Pancreas (tissue), 10 donors: Measurements from ENCODE around the gene CACNA1C. TPM values are rescaled to one million over a fixed set of nuclear protein-coding genes. Genes with fewer than 3 reads are reported as not detected.

ENCODE experiments used
- ATAC-seq, 4 donors: fragments of 200-7000 bp; cut with Tn5 transposase; one replicate each; pipeline versions ENCODE4 v1.8.0 to v1.9.1; 2020; ENCODE audit warnings: mild to moderate bottlenecking in 4 of 4, moderate library complexity in 4 of 4
- DNase-seq, 6 donors: peaks; one replicate each; pipeline ENCODE4 v3.0.0-alpha.2; 2020
- FAIRE-seq: peaks from 2 replicates; lab custom pipeline; 2012; peaks lifted over from hg19 to GRCh38; lab: Jason Lieb, UNC
- H3K27ac ChIP-seq, 4 donors: fragments of 200-600 bp; sonication (generic); 1 replicate in 3 of 4; 2 replicates in 1 of 4; pipeline versions ENCODE4 v1.5.0 to v1.8.0; 2020
- H3K27me3 ChIP-seq, 4 donors: fragments of 200-600 bp; one replicate each; pipeline ENCODE4 v1.8.0; 2021
- H3K36me3 ChIP-seq, 3 donors: fragments of 200-600 bp; sonication (generic) in 1 of 3; one replicate each; pipeline versions ENCODE4 v1.5.0 to v1.8.0; 2020 to 2021
- H3K4me1 ChIP-seq, 3 donors: fragments of 200-600 bp; one replicate each; pipeline ENCODE4 v1.8.0; 2021
- H3K4me3 ChIP-seq, 4 donors: fragments of 200-600 bp; sonication (generic) in 2 of 4; one replicate each; pipeline versions ENCODE4 v1.5.0 to v1.8.0; 2020 to 2021
- H3K9me3 ChIP-seq, 4 donors: fragments of 200-600 bp; one replicate each; pipeline ENCODE4 v1.8.0; 2021
- CTCF ChIP-seq, 4 donors: fragments of 200-600 bp; sonication (generic) in 3 of 4; IDR thresholded peaks; one replicate each; pipeline versions ENCODE4 v1.5.0 to v1.8.0; 2021; ENCODE audit warnings: antibody characterized with exemption in 4 of 4
- WGBS, 2 donors: extraction: QIAGEN DNeasy Blood & Tissue Kit; methylation state at CpG; one replicate each; pipeline ENCODE4 v1.1.7; 2013; 5-methylcytosine and 5-hydroxymethylcytosine counted together
- intact Hi-C, 3 donors: fragments of 100-400 bp; cut with DNase I; formaldehyde crosslinking; loops; one replicate each; pipeline versions ENCODE4 v1.11.1 to v1.14.2; 2022
- polyA plus RNA-seq, 2 donors: library from polyadenylated mRNA; stranded (reverse); fragments of 200-250 nt; gene quantifications; one replicate each; pipeline ENCODE4 v1.2.3, GENCODE V29; 2013
- total RNA-seq, 6 donors: library from RNA; stranded (reverse); fragmentation: NEBNext Ultra II Directional in 4 of 6; extraction: Animal tissue kit (Norgen Biotek cat#: 25700) in 4 of 6; gene quantifications; one replicate each; pipeline versions ENCODE4 v1.2.1 to v1.2.4, GENCODE V29; 2021 to 2023
- donor health status: healthy with polysubstance abuse.
- donor health status: DM: no; HTN: no; CAD: no; lungs with moderate emphysema.
- donor health status: DM: no; HTN: no; CAD: no.
- donor health status: control.
- donor health status: control.
- donor health status: Bipolar disorder and iron deficiency.
- donor health status: DM: yes; HTN: yes; CAD: no.
- donor health status: DM: no; HTN: no; CAD: no.
- donor health status: DM: no; HTN: no; CAD: no.
- donor health status: DM: yes; HTN: yes; CAD: no.

The CACNA1C gene
- total and polyA plus RNA-seq, 8 donors: 1.2 to 3.8 (median 2.3) TPM

DNA sequence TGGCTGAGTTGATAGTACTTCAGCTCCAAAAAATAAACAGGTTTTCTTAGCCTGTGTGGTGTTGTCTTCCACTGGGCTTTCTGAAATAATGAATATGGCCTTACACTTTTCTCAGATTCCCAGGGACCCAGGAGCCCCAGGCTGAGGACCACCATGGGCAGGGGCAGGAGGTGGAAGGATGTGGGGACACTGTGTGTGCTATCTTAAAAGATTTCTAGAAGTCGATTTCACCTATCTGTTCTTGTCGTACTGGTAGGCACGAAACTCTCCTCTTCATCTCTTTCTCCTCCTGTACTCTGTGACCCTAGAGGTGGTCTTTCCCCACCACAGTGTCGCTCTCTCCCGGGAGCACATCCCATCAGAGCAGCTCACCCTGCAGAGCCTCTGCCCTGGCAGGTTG, 634.3 kb downstream of the CACNA1C start:
- intact Hi-C loops: no loop called here
- TF ChIP-seq CTCF (IDR thresholded peaks at IDR 0.05): no peak
- Histone ChIP-seq H3K27ac (no peak overlapping the region), H3K4me3 (no peak overlapping the region), H3K4me1 (no peaks in the 10 kb centered on the region), H3K9me3 (no peaks in the 10 kb centered on the region), H3K36me3 (no peaks in the 10 kb centered on the region), H3K27me3 (no peaks in the 10 kb centered on the region)
- no peak for DNase-seq
- 79 to 85% methylated on average over 5 of the region's 5 CpGs for WGBS, 2 donors
- FAIRE-seq: no peak
- ATAC-seq: no peak

DNA sequence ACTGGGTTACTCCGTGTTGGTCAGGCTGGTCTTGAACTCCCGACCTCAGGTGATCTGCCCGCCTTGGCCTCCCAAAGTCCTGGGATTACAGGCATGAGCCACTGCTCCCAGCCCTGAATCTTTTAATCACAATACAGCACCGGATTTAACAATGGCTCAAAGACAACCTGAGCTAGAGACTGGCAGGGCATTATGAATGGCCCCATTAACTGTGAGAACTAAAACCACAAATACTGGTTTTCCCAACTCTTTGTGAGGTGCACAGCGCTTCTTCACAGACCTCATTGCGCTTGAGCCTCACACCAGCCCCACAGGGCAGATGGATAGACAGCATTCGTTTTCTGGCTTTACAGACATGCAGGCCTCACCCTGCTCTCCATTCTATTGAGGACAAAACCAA, 634.9 kb downstream of the CACNA1C start:
- H3K27ac ChIP-seq: no peak overlapping the region
- no peaks in the 10 kb centered on the region for H3K4me1 ChIP-seq
- no peaks in the 10 kb centered on the region for H3K9me3 ChIP-seq
- H3K4me3 ChIP-seq: no peak overlapping the region
- ATAC-seq: no peak
- no peak for FAIRE-seq
- H3K36me3 ChIP-seq: no peaks in the 10 kb centered on the region
- H3K27me3 ChIP-seq: no peaks in the 10 kb centered on the region
- WGBS, 2 donors: 74 to 83% methylated on average over 7 of the region's 7 CpGs
- DNase-seq: no peak
- intact Hi-C loops: no loop called here
- no peak for TF ChIP-seq CTCF (IDR thresholded peaks at IDR 0.05)

GRCh38 chr12:2688381-2688931, 635.7 kb downstream of the CACNA1C start:
- Histone ChIP-seq H3K27me3 (no peaks in the 10 kb centered on the region), H3K27ac (no peak overlapping the region), H3K4me1 (no peaks in the 10 kb centered on the region), H3K4me3 (no peak overlapping the region), H3K9me3 (no peaks in the 10 kb centered on the region), H3K36me3 (no peaks in the 10 kb centered on the region)
- ATAC-seq (no peak), DNase-seq (no peak), FAIRE-seq (no peak)
- 87 to 91% methylated on average over 18 to 20 of the region's 20 CpGs for WGBS, 2 donors
- intact Hi-C loops: no loop called here
- no peak for TF ChIP-seq CTCF (IDR thresholded peaks at IDR 0.05)

GRCh38 chr12:2689393-2689792, 636.6 kb downstream of the CACNA1C start:
- no peak for DNase-seq
- no peaks in the 10 kb centered on the region for H3K9me3 ChIP-seq
- H3K4me3 ChIP-seq: no peak overlapping the region
- no peaks in the 10 kb centered on the region for H3K4me1 ChIP-seq
- ATAC-seq: no peak
- no peak overlapping the region for H3K27ac ChIP-seq
- no peaks in the 10 kb centered on the region for H3K36me3 ChIP-seq
- intact Hi-C loops: no loop called here
- TF ChIP-seq CTCF (IDR thresholded peaks at IDR 0.05): no peak
- no peak for FAIRE-seq
- no peaks in the 10 kb centered on the region for H3K27me3 ChIP-seq
- 88 to 94% methylated on average over 9 of the region's 9 CpGs for WGBS, 2 donors

DNA sequence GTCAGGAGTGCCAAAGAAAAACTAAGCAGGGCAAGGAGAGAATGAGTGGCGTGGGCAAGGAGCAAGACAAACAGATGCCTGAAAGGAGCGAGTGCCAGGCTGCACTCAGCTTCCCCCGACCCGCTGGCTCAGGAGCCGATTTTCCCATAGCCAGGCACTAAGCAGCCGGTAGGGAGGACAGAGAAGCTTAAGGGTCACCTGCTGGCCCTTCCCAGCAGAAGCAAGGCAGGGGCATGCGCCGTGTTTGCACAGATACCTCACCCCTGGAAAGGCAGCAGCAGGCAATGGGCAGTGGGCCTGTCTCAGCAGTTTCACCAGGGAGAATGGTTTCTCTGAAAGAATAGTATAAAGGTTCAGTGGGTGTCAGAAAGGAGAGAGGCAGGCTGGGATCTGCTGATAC, 637.1 kb downstream of the CACNA1C start:
- DNase-seq: no peak
- Histone ChIP-seq H3K4me3 (no peak overlapping the region), H3K27ac (no peak overlapping the region), H3K4me1 (no peaks in the 10 kb centered on the region), H3K36me3 (no peaks in the 10 kb centered on the region), H3K27me3 (no peaks in the 10 kb centered on the region), H3K9me3 (no peaks in the 10 kb centered on the region)
- intact Hi-C loops: no loop called here
- 70 to 73% methylated on average over 8 of the region's 8 CpGs for WGBS, 2 donors
- FAIRE-seq: no peak
- no peak for ATAC-seq
- TF ChIP-seq CTCF (IDR thresholded peaks at IDR 0.05): no peak
